HepG2 (cell line): ENCODE data around the gene TYMP. TPM values are rescaled to one million over a fixed set of nuclear protein-coding genes. Genes with fewer than 3 reads are reported as not detected.

Source experiments
- KDM5B ChIP-seq: sonication (generic); formaldehyde crosslinking; IDR thresholded peaks from 2 replicates; pipeline ENCODE4 v1.4.0; 2020; ENCODE audit warnings: missing genetic modification reagents, mild to moderate bottlenecking, borderline replicate concordance
- PAWR ChIP-seq: sonication (generic); formaldehyde crosslinking; IDR thresholded peaks from 2 replicates; pipeline ENCODE4 v1.4.0; 2020; ENCODE audit warnings: missing genetic modification reagents, mild to moderate bottlenecking, borderline replicate concordance
- PCBP2 ChIP-seq: fragments of 200-400 bp; formaldehyde crosslinking; optimal IDR thresholded peaks from 2 replicates; pipeline ENCODE3; 2018; ENCODE audit warnings: low read length, low read depth; ENCODE audit not compliant: poor library complexity, severe bottlenecking
- POLR2AphosphoS5 ChIP-seq: IDR thresholded peaks from 2 replicates; pipeline ENCODE4 v1.6.1; 2012; ENCODE audit warnings: low read depth, low read length
- RFX1 ChIP-seq: fragments of 450-650 bp; IDR thresholded peaks from 2 replicates; pipeline ENCODE4 v1.6.1; 2017
- TRIM24 ChIP-seq: sonication (generic); formaldehyde crosslinking; IDR thresholded peaks from 2 replicates; pipeline ENCODE4 v1.8.0; 2022; ENCODE audit warnings: mild to moderate bottlenecking, missing genetic modification reagents
- UBTF ChIP-seq: sonication (generic); formaldehyde crosslinking; IDR thresholded peaks from 2 replicates; pipeline ENCODE4 v1.4.0; 2020; ENCODE audit warnings: mild to moderate bottlenecking, missing genetic modification reagents
- ZBTB21 ChIP-seq: sonication (generic); formaldehyde crosslinking; IDR thresholded peaks from 2 replicates; pipeline ENCODE4 v1.4.0; 2020; ENCODE audit warnings: missing genetic modification reagents
- ZFYVE20 ChIP-seq: sonication (generic); formaldehyde crosslinking; IDR thresholded peaks from 2 replicates; pipeline ENCODE4 v1.8.0; 2023; ENCODE audit warnings: low read depth, mild to moderate bottlenecking, moderate library complexity, missing genetic modification reagents, borderline replicate concordance
- ZNF143 ChIP-seq: sonication (generic); formaldehyde crosslinking; IDR thresholded peaks from 2 replicates; pipeline ENCODE4 v1.4.0; 2020; ENCODE audit warnings: missing genetic modification reagents
- ZNF564 ChIP-seq: sonication (generic); formaldehyde crosslinking; IDR thresholded peaks from 2 replicates; pipeline ENCODE4 v1.8.1; 2023; ENCODE audit warnings: mild to moderate bottlenecking, missing genetic modification reagents
- ZNF569 ChIP-seq: sonication (generic); formaldehyde crosslinking; IDR thresholded peaks from 2 replicates; pipeline ENCODE4 v1.5.0; 2020; ENCODE audit warnings: mild to moderate bottlenecking, missing genetic modification reagents, moderate library complexity, borderline replicate concordance
- ZXDC ChIP-seq: sonication (generic); formaldehyde crosslinking; IDR thresholded peaks from 2 replicates; pipeline ENCODE4 v1.5.0; 2020; ENCODE audit warnings: mild to moderate bottlenecking, missing genetic modification reagents
- polyA plus RNA-seq, 8 experiments: library from polyadenylated mRNA; depleted of rRNA in 3 of 8; stranded (reverse) in 7 of 8; unstranded in 1 of 8; fragments of >200 nt; fragmentation: Illumina TruSeq in 4 of 8; extraction: Trizol in 4 of 8; gene quantifications; 2 replicates each; pipeline versions ENCODE4 v1.2.1 to v1.2.3, GENCODE V29; 2011 to 2016; ENCODE audit warnings: low read depth in 4 of 8, missing spikeins in 1 of 8, mixed read lengths in 1 of 8; ENCODE audit not compliant: insufficient read depth in 1 of 8
- total RNA-seq, 5 experiments: library from RNA; depleted of rRNA; stranded (reverse); fragments of >200 nt; fragmentation: Illumina TruSeq; extraction: Trizol; gene quantifications; 2 replicates each; pipeline ENCODE4 v1.2.3, GENCODE V29; 2016; ENCODE audit warnings: low read depth in 1 of 5
- TF ChIP-seq, protein P1 (sequence below): sonication (generic); formaldehyde crosslinking; IDR thresholded peaks from 2 replicates; pipeline ENCODE4 v1.5.1; 2020; ENCODE audit warnings: mild to moderate bottlenecking, missing genetic modification reagents, borderline replicate concordance
- TF ChIP-seq, protein P2 (sequence below): sonication (generic); formaldehyde crosslinking; IDR thresholded peaks from 2 replicates; pipeline ENCODE4; 2020; ENCODE audit warnings: missing genetic modification reagents, mild to moderate bottlenecking, borderline replicate concordance

The TYMP gene
- total and polyA plus RNA-seq, 2 of the 13 experiments (the other 11 are each of a cell fraction or from before 2014, with no cell fraction given) = 3.9 to 4.3 TPM

- TF ChIP-seq, protein P1, sequence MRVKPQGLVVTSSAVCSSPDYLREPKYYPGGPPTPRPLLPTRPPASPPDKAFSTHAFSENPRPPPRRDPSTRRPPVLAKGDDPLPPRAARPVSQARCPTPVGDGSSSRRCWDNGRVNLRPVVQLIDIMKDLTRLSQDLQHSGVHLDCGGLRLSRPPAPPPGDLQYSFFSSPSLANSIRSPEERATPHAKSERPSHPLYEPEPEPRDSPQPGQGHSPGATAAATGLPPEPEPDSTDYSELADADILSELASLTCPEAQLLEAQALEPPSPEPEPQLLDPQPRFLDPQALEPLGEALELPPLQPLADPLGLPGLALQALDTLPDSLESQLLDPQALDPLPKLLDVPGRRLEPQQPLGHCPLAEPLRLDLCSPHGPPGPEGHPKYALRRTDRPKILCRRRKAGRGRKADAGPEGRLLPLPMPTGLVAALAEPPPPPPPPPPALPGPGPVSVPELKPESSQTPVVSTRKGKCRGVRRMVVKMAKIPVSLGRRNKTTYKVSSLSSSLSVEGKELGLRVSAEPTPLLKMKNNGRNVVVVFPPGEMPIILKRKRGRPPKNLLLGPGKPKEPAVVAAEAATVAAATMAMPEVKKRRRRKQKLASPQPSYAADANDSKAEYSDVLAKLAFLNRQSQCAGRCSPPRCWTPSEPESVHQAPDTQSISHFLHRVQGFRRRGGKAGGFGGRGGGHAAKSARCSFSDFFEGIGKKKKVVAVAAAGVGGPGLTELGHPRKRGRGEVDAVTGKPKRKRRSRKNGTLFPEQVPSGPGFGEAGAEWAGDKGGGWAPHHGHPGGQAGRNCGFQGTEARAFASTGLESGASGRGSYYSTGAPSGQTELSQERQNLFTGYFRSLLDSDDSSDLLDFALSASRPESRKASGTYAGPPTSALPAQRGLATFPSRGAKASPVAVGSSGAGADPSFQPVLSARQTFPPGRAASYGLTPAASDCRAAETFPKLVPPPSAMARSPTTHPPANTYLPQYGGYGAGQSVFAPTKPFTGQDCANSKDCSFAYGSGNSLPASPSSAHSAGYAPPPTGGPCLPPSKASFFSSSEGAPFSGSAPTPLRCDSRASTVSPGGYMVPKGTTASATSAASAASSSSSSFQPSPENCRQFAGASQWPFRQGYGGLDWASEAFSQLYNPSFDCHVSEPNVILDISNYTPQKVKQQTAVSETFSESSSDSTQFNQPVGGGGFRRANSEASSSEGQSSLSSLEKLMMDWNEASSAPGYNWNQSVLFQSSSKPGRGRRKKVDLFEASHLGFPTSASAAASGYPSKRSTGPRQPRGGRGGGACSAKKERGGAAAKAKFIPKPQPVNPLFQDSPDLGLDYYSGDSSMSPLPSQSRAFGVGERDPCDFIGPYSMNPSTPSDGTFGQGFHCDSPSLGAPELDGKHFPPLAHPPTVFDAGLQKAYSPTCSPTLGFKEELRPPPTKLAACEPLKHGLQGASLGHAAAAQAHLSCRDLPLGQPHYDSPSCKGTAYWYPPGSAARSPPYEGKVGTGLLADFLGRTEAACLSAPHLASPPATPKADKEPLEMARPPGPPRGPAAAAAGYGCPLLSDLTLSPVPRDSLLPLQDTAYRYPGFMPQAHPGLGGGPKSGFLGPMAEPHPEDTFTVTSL (CRISPR knock-in tag) = 0 out of 2 replicates have a peak, but pooled peaks have one; percentile 34
- peak; percentile 49; the same call in 1 of the 2 replicates for TF ChIP-seq KDM5B (CRISPR knock-in tag)
- no peak for TF ChIP-seq ZXDC (CRISPR knock-in tag)
- no peak for TF ChIP-seq ZNF564 (CRISPR knock-in tag)
- TF ChIP-seq UBTF (CRISPR knock-in tag) = no peak
- no peak for TF ChIP-seq PAWR (CRISPR knock-in tag)
- no peak for TF ChIP-seq RFX1
- no peak for TF ChIP-seq ZNF143 (CRISPR knock-in tag)
- TF ChIP-seq, protein P2, sequence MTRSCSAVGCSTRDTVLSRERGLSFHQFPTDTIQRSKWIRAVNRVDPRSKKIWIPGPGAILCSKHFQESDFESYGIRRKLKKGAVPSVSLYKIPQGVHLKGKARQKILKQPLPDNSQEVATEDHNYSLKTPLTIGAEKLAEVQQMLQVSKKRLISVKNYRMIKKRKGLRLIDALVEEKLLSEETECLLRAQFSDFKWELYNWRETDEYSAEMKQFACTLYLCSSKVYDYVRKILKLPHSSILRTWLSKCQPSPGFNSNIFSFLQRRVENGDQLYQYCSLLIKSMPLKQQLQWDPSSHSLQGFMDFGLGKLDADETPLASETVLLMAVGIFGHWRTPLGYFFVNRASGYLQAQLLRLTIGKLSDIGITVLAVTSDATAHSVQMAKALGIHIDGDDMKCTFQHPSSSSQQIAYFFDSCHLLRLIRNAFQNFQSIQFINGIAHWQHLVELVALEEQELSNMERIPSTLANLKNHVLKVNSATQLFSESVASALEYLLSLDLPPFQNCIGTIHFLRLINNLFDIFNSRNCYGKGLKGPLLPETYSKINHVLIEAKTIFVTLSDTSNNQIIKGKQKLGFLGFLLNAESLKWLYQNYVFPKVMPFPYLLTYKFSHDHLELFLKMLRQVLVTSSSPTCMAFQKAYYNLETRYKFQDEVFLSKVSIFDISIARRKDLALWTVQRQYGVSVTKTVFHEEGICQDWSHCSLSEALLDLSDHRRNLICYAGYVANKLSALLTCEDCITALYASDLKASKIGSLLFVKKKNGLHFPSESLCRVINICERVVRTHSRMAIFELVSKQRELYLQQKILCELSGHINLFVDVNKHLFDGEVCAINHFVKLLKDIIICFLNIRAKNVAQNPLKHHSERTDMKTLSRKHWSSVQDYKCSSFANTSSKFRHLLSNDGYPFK (CRISPR knock-in tag) = no peak
- TF ChIP-seq PCBP2 = no peak
- TF ChIP-seq ZBTB21 (CRISPR knock-in tag) = no peak
- no peak for TF ChIP-seq ZNF569
- TF ChIP-seq TRIM24 (CRISPR knock-in tag) = no peak
- TF ChIP-seq ZFYVE20 = no peak
- TF ChIP-seq POLR2AphosphoS5 = peak; percentile 4; the same call in 1 of the 2 replicates
Observed at GRCh38 chr22:50528682-50529415, 963 bp downstream of the TYMP start (continued).
